ENCODE measurements around the gene MED9.

DNA sequence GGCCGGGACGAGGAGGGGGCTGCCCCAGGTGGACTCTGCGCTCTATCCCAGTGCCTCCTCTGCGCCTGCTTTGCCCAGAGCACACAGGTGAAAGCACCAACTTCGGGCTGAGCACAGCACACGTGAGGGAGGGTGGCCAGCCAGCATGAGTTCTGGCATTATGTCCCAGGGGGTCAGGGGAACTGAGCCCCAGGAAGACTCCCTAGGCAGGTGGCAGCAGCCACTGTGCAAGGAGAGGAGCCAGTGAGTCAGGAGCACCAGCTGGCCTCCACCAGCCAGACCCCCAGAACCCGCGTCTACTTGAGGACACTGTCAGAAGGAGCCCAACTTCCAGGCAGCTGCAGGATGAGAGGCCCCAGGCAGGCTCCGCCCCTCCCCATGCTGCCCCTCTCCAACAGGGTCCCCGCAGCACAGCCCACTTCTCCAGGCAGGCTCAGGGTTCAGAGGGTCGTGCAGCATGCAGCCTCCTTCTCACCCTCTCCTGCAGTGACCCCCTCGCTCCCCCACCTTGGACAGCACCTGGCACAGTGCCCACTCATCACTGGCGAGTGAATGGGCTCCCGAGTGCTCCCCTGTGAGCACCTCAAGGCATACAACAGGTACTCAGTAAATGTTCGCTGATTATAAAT lies 63.6 kb downstream of the MED9 start:
- TF ChIP-seq, protein P1, sequence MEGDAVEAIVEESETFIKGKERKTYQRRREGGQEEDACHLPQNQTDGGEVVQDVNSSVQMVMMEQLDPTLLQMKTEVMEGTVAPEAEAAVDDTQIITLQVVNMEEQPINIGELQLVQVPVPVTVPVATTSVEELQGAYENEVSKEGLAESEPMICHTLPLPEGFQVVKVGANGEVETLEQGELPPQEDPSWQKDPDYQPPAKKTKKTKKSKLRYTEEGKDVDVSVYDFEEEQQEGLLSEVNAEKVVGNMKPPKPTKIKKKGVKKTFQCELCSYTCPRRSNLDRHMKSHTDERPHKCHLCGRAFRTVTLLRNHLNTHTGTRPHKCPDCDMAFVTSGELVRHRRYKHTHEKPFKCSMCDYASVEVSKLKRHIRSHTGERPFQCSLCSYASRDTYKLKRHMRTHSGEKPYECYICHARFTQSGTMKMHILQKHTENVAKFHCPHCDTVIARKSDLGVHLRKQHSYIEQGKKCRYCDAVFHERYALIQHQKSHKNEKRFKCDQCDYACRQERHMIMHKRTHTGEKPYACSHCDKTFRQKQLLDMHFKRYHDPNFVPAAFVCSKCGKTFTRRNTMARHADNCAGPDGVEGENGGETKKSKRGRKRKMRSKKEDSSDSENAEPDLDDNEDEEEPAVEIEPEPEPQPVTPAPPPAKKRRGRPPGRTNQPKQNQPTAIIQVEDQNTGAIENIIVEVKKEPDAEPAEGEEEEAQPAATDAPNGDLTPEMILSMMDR (IDR thresholded peaks at IDR 0.05), result no peak
- TF ChIP-seq TAF1 (IDR thresholded peaks at IDR 0.05; ENCODE audit: borderline replicate concordance, low read depth, low read length) (no peak), RFX5 (IDR thresholded peaks at IDR 0.05; ENCODE audit: low read length) (no peak), SIN3A (IDR thresholded peaks at IDR 0.05; ENCODE audit: borderline replicate concordance, low read depth, low read length) (no peak), EZH2phosphoT487 (IDR thresholded peaks at IDR 0.05; ENCODE audit: borderline replicate concordance, low read depth) (no peak), TCF12 (IDR thresholded peaks at IDR 0.05) (no peak), POLR2AphosphoS5 (IDR thresholded peaks at IDR 0.05; ENCODE audit: low read depth, low read length) (no peak), RCOR1 (IDR thresholded peaks at IDR 0.05; ENCODE audit: low read length) (no peak), RXRA (IDR thresholded peaks at IDR 0.05; ENCODE audit: borderline replicate concordance, low read depth) (no peak), USF1 (IDR thresholded peaks at IDR 0.05; ENCODE audit: borderline replicate concordance, low read depth) (no peak)
